G401.6 (cell line): ENCODE data around the gene IGF2BP1.
"Not testable (repeated sequence)": the region's sequence is repeated elsewhere in the genome, so short reads cannot be mapped to it uniquely, and the experiment has no call there.

Experiments
- FAIRE-seq: peaks from 2 replicates; lab custom pipeline; 2012; peaks lifted over from hg19 to GRCh38; lab: Jason Lieb, UNC

The IGF2BP1 gene

DNA sequence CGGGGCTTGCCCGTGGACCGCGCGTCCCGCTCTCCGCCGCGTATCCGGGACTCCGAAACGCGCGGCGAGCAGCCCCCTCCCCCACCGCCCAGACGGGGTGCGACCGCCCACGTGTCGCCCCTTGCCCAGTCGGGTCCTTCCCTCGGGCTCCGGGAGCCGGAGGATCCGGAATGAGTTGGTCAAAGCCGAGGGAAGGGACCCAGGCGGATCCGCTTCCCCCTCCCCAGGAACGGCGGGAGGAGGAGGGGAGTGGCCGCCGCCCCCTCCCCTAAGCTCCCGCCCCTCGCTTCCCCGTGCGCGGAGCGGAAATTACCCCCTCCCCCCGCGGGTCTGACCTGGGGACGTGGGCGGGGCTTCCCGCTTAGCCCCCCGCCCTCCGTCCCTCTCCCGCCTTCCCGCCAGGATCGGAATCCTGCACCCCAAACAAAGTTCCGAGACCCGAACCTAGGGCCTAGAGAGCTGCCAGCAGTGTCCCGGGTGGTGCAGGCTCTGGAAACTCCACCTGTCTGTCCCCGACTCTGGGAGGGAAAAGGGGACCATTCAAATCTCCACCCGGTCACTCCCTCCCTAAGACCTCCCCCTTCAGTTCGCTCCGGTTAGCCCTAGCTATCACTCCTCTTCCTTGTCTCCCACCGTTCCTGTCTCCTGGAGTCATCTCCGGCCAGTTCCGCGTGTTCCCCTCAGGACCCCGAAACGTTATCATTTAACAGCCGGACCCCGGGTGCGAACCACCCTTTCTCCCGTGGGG is 1.0 kb upstream of the IGF2BP1 start:
- peak; percentile 94 for FAIRE-seq

DNA sequence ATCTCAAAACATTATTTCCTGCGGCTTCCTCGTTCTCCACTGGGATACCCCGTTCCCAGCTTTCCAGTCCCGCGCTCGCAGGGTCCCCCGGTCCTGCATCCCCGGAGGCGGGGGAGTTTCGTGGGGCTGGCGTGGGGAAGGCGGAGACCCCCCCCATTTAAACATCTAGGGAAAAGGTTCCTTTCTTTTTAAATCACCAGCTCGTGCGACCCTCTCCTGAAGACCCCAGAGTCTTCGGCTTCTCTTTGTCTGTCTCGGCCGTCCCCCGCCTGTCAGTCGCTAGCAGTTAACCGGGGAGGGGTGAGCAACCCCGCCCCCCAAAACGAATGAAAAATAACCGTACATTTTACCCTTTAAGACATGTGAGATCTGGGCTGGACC is 473 bp upstream of the IGF2BP1 start:
- peak; percentile 64 for FAIRE-seq

DNA sequence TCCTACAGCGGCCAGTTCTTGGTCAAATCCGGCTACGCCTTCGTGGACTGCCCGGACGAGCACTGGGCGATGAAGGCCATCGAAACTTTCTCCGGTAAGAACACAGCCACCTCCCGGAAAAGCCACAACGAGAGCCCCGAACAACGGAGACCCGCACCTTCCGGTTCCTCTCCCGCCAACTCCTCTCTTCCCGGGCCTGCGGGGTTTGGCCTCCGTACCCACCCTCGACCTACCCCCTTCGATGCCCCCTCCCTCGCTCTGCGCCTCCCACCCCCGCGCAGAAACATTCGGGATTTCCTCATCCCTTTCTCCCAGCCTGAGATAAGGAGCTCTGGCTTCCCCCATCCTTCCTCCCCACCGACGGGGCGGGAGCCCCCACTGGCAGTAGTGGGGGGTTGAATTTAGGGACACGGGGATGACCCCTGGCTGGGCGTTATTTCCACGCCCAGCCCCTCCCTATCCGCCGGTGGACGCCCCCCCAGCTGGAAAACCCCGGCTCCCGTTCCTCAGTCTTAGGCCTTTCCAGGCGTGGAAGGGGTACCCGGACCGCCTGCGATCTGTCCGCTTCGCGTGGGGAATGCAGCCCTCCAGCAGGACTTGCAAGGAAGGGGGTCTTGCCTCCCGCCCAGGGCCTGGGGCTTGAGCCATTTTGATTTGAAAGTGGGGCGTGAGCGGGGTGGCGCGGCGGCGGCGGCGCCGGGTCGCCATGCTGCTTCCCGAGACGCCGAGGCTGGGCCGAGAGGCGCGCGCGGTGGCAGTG is 822 bp downstream of the IGF2BP1 start:
- FAIRE-seq, result no peak

DNA sequence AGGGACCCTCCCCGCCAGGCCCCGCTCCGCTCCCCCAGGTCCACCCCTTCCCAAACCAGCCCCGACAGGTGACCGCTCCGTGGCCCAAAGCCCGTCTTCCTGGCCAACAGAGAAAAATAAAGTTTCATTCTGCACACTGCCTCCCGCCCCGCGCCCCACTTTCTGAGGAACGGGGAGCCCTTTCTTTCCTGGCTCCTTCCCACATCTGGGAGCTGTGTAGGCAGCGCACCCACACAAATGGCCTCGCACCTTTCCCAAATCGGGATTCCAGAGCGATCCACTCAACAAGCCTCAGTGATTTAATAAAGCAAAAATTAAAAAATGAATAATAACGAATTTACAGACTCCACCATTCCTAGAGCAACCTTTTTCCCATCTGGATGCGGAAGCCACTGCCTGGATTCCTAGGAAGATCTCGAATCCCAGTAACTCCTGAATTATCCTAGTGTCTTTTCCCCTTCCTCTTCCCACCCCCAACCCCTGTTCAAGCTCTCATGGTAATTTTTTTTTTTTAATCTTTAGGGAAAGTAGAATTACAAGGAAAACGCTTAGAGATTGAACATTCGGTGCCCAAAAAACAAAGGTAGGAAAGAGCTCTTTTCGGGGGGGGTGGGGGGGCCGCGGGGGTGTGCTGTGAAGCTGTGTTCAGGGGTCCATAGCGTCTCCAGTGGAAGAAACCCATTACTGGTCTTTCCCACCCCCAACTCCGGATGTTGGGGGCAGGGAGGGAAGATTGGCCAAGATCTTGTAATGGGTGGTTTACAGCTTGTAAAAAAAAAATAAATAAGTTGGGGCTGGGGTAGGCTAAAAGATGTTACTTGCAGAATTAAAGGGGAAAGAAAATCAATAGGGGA is 1.6 kb downstream of the IGF2BP1 start:
- no peak for FAIRE-seq

DNA sequence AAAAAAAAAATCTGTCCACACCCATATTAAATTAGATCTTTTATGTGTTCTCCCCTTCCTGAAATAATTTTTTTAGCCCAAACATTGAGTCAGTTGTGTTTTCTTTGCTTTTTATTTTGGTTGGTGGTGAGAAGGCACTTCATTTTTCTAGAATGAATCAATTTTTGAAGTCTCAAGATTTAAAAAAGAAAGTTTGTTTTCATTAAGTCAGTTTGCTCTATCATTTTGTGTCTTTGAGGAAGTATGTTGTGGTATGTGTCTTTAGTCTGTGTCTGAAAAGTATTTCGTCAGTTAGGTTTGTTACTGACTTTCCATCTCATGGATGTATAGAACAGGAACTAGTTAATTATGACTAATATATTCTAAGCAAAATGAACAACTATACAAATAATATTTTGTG is 3.8 kb downstream of the IGF2BP1 start:
- FAIRE-seq, result peak; percentile 91

DNA sequence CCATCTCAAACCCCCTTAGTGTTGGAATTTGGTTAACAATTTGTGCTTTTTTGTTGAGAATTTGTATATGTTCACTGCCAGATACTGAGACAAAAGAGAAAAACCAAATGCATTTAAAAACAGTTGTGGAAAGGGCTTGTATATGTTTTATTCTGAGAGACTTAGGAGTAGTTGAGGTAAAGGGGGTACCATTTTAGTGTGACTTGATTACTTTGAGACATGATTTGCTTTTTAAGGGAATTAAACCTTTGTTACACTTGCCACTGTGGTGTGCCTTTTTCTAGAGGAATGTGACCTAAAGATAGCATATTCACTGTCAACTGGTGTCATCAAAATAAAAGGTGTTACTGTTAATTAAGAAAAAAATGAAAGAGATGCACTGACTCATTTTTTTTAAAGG is 4.5 kb downstream of the IGF2BP1 start:
- FAIRE-seq, result no peak

DNA sequence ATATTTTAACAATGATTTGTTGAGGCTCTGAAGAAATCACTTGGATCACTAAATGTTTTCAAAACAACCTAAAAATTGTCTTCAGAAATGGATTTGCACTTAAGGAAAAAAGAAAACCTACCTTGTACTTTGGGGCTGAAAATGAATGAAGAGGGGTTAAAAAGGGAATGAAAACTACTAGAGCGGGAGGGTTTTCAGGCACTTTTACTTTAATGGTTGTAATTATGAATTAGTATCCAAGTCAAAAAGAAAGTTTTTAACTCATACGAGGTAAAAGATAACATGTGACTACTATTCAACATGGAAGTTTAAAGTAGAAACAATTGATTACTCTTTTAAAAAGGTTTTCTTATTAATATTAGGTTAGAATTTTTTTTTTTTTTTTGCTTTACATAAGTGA is 5.1 kb downstream of the IGF2BP1 start:
- FAIRE-seq, result peak; percentile 90

DNA sequence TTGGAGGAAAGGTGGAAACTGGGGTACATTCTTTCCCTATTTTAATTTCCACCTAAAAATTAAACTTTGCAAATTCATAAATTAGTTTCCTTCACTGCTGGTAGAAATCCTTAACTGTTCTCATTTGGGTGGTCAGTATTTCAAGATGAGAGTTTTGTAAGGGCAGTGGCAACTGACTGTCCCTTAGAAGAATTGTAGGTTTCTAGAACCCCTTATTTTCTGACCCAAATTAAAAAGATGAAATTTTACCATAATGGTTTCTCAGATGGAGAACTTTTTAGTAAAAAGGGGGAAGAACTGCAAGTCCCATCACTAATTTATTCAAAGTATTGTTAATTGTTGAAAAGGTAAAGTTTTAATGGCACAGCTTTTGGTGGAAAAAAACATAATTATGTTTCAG is 5.6 kb downstream of the IGF2BP1 start:
- no peak for FAIRE-seq

DNA sequence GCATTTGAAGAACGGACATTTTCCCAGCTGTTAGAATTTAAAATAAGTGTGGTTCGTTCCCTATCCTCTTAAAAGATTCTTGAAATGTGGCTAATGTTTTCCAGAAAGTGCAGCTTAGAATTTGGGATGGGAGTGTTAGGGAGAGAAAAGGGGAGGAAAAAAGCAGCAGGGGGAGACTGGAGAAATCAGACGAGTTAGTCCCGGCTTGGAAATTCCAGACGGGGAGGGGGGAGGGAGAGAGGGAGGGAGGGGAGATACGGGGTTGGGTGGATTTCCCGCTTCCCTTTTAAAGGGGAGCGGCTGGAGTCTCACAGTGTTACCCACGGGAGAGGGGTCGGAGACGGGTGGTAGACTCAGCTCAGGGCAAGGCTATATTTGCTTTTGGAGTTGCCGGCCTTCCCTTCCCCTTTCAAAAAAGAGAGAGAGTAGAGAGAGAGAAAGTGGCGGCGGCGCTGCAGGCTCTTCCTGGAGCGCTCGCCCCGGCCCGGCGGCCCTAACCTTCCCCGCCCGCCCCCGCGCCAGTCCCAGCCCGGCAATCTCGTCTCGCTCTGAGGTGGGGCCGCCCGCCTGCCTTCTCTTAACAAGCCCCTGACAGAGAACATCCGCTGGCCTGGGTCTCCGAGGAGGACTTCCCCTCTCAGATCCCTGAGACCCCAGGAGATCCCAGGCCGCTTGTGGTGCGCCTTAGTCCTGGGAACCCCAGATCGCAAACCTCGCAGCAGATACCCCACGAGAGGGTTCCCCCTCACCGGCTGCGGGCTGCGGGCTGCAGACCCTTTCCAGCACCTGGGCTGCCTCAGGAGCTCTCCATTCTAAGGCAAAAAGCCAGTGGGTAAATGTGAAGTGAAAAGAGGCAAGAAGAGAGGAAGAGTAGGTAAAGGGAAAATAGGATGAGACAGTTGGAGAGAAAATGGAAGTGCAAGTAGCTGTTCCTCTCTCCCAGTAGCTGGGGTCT is 6.6 kb downstream of the IGF2BP1 start:
- no peak for FAIRE-seq

DNA sequence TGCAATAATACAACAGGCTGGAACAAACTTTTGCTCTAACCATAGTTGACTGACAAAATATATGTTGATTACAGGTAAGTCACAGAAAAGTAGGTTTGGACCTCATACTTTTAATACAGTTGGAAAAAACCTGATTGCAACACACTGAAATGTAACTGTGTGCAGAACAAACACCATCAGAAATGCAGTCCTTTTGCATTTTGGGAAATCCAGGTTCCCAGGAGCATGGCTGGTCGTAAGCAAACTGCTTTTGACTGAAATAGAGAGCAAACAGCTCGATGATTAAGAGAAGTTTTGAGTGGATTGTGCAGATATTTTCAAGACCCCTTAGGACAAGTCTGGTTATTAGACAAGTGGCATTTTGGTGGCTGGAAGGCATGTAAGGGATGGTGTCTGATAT is 8.0 kb downstream of the IGF2BP1 start:
- no peak for FAIRE-seq

DNA sequence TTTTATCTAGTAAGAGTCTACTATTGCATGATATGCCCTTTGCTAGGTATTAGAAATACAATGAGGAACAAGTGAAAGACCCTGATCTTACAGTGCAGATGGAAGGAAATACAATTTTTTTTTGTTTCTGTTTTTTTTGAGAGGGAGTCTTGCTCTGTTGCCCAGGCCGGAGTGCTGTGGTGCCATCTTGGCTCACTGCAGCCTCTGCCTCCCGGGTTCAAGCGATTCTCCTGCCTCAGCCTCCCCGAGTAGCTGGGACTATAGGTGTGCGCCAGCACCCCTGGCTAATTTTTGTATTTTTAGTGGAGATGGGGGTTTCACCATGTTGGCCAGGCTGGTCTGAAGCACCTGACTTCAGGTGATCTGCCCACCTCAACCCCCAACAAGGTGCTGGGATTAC is 11.7 kb downstream of the IGF2BP1 start:
- not testable (repeated sequence) for FAIRE-seq

DNA sequence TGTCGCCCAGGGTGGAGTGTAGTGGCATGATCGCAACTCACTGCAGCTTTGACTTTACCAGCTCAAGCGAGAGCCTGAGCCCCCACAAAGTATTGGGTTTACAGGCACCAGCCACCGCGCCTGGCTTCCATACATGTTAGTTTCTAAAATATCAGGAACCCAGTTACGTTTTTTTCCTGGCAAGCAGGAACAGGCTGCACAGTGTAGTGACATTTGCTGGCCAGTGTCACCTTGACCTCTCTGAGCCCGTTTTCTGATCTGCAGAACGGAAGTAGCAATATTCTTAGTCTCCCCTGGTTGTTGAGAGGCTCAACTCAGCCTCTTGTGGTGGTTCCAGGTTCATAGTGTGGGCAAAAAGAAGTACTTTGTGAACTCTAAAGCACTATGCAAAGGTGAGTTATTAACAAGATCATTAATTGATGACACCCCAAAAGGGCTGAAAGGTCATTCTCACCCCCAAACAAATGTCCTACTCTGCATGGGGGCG is 15.6 kb downstream of the IGF2BP1 start:
- no peak for FAIRE-seq

DNA sequence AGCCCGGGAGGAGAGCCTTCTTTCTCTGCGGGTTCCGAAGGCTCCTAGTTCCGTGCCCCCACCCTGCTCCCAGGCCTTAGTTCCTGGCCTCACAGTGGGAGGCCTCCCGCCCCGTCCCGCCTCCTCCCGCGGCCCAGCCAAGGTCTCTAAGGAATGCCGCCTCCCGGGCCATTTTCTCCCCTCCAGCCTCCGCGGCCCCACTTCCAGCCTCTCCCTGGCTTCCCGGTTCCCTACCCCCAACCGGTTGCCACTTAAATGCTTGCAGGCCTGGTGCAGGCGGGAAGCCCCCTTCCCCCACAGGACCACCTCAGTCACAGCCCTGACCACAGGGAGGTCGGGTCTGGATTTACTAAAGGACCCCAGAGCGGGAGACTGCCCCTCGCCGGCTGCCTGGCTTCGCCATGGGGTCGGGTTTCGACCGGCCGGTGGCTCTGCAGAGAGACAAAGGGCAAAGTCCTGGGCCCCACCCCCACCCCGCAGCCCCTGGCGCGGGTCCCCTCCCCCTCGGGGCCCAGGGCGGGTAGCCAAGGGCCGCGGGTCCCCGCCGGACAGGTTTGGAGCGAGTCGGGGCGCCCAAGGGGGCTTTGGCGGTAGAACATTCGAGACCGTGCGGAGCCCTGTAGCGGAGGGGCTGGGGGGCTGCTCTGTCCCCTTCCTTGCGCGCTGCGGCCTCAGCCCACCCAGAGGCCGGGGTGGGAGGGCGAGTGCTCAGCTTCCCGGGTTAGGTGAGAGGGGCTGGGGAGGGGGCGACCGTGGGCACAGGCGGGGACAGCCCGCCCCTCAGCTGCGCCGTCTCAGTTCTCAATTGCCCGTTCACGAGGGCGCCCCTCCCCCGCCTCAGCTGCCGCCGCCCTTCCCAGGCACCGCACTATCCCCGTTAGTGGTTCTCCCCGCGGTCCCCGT is 16.4 kb downstream of the IGF2BP1 start:
- FAIRE-seq, result no peak

DNA sequence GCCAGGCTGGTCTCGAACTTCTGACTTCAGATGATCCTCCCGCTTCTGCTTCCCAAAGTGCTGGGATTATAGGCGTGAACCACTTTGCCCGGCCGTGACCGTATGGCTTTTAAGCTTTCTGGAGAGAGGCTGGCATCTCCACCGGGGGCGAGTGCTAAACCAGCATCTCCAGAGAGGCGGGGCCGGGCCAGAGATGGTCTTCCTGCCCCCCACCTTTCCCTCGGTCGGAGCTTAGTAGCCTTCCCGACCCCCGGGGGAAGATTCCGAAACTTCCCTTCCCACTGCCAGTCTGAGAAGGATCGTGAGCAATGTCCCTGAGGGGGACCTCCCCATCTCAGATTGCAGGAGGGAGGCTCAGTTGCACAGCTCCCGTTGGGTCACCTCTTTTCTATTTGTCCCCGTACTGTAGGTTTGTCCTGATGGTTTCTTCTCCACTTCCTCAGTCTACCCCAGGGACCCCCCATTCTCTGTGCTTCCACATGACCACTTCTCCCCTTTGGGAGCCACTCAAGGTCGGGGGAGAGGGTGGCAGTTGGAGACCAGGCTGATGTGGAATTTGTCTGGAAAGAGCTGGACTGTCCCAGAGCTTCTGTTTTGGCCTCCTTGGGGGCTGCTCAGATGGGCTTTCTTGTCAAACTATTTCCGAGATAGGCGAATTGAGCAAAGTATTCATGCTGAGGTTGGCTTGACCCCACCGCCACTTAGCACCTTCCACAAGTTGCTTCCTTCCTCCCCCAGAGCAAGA is 18.2 kb downstream of the IGF2BP1 start:
- FAIRE-seq, result no peak

DNA sequence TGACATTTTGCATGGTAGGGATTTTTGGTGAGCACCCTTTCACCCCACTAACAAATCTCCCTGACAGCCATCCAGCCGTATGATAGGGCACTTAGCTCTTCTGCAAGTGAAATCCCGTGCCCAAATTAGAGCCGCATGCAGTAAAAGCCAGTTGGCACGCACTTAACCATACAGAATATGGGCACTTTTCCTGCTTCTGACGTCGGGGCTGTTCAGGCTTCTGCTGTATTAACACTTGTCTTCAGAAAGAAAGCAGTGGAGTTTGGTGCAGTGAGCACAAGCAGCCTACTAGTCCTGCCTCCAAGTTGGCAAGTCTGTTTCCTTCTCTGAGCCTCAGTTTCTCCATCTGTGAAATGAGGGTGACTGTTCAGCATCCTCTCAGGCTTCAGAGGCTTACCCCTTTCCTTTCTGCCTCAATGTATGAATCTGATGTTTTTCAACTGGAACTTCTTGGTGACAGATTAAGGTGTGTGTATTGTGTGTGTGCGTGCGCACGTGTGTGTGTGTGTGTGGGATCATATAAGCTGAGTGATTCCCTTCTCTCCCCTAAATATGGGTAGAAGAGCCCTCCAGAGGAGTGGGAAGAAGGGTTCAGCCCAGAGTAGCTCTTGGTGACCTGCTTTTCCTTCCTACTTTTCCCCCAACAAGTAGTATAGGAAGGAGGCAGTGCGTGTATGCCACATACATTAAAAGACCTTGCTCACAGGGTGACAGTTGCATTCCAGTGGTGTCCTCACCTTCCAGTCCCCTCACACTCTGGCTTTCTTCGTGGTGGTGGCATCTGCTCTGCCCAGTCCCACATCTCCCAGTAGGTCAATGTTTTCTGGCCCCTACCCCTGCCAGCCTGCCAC is 19.0 kb downstream of the IGF2BP1 start:
- FAIRE-seq, result no peak

DNA sequence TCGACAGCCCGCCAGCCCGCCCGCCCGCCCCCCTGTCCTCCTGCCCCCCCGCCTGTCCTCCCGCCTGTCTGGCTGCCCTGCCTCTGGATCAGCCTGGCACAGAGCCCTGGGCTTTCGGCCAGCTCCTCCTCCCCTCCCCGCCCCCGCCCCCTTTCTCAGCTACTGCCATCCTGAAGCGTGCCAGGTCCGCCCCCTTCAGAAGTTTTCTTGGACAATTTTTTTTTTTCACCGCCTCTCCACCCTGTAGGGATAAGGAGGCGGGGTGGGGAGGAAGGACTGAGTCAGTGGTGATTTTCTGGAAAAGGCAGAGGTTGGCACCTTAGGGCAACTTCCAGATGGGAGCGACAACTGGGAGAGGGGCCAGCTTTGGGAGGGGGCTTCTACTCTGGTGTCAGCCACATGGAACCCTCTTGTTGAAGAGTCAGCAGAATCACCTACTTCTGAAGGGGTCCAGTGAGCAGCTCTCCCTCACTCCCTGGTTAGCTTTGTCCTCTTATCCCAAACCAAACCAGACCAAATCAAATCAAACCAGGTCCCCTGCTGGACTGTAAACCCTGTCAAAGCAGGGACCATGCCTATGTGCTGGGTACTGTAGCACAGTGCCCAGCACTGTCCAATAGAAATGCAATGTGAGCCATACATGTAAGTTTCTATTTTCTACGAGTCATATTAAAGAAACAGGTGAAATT is 19.7 kb downstream of the IGF2BP1 start:
- no peak for FAIRE-seq

DNA sequence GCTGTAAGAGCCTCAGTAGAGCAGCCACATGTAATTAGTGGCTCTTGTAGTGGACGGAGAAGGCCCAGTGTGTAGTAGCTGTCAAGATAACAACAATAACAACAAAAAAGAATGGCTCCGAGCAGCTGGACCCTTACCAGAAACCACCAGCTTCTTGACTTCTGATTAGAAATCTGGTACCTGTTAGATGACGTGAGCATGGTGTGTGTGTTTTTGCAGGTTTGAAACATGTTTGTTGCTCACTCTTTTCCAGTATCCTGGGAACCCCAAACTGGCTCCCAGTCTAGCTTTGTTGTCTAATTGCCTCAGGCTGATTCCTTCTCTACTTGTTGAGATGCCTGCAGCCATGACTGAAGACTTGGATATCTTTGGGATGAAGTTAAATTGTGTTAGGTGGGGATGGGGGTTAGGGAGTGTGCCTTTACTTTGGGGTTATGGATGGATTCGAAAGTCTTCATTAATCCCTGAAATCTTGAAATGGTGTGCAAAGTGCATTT is 21.0 kb downstream of the IGF2BP1 start:
- no peak for FAIRE-seq

DNA sequence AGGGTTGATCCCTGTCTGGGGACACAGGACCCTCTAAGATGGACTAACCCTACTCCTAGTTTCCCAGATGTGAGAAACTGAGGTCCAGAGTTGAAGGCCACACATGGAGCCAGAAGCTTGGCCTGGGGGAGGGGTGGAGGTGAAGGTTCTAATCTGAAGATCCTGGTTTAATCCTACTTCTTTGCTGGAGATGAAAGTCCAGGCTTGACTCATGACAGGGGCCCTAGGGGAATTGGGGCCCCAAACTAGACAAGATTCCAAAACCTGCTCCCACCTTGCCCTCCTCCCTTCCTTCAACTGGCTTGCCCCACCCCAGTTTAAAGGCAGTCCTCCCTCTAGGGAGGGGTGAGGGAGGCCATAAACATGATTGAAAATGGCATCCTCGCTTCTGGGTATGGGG is 21.6 kb downstream of the IGF2BP1 start:
- no peak for FAIRE-seq
